Transverse colon (tissue), 4 donors: ENCODE results near the gene SYT17. TPM values are rescaled to one million over a fixed set of nuclear protein-coding genes. Genes with fewer than 3 reads are reported as not detected.

Experiments used
- DNase-seq: peaks from one replicate; pipeline ENCODE4 v3.0.0-alpha.2; 2019
- H3K27ac ChIP-seq, 4 donors: fragments of 200-600 bp; sonication (generic); 2 replicates each; pipeline ENCODE4 v1.5.1; 2016 to 2018; ENCODE audit warnings: inconsistent platforms in 4 of 4
- H3K27me3 ChIP-seq: fragments of 200-600 bp; sonication (generic); 2 replicates; pipeline ENCODE4 v1.5.1; 2017; ENCODE audit warnings: inconsistent platforms
- H3K36me3 ChIP-seq, 4 donors: fragments of 200-600 bp; sonication (generic); 2 replicates each; pipeline ENCODE4 v1.5.1; 2017 to 2019; ENCODE audit warnings: inconsistent platforms in 4 of 4
- H3K4me1 ChIP-seq, 4 donors: fragments of 200-600 bp; sonication (generic); 2 replicates each; pipeline ENCODE4 v1.5.1; 2017 to 2020; ENCODE audit warnings: inconsistent platforms in 4 of 4
- H3K4me3 ChIP-seq, 4 donors: fragments of 200-600 bp; sonication (generic); 1 replicate in 1 of 4; 2 replicates in 3 of 4; pipeline versions ENCODE4 v1.5.1 to v1.6.1; 2017 to 2019; ENCODE audit warnings: inconsistent platforms in 4 of 4
- H3K9me3 ChIP-seq, 2 donors: fragments of 200-600 bp; sonication (generic); 2 replicates each; pipeline ENCODE4 v1.5.1; 2017 to 2019; ENCODE audit warnings: inconsistent platforms in 2 of 2
- CTCF ChIP-seq, 5 experiments: fragments of 200-600 bp in 3 of 5; fragments of 450-650 bp in 2 of 5; sonication (generic) in 3 of 5; IDR thresholded peaks; 1 replicate in 2 of 5; 2 replicates in 3 of 5; pipeline ENCODE4 v1.5.1; 2016 to 2017; ENCODE audit warnings: antibody characterized with exemption in 5 of 5, inconsistent platforms in 3 of 5, mild to moderate bottlenecking in 2 of 5, moderate library complexity in 1 of 5
- EP300 ChIP-seq: sonication (generic); formaldehyde crosslinking; IDR thresholded peaks from one replicate; pipeline ENCODE4 v1.6.1; 2017; ENCODE audit warnings: antibody characterized with exemption, low read depth
- POLR2A ChIP-seq: fragments of 450-650 bp; IDR thresholded peaks from one replicate; pipeline ENCODE4 v1.6.1; 2016; ENCODE audit warnings: antibody characterized with exemption, mild to moderate bottlenecking, moderate library complexity
- POLR2AphosphoS5 ChIP-seq, 3 donors: sonication (generic); formaldehyde crosslinking; IDR thresholded peaks; one replicate each; pipeline ENCODE4 v1.6.1; 2016; ENCODE audit warnings: antibody characterized with exemption in 3 of 3
- WGBS, 2 donors: methylation state at CpG; one replicate each; pipeline ENCODE4 v1.1.5; 2018; ENCODE audit warnings: low coverage in 1 of 2; 5-methylcytosine and 5-hydroxymethylcytosine counted together
- in situ Hi-C, 4 donors: fragments of 200-750 bp; cut with MboI; loops; one replicate each; pipeline versions ENCODE4 v1.15.0 to v1.15.1; 2017; ENCODE audit warnings: low sequenced_read_pairs in 3 of 4, low pct_ligation_motif_present in 1 of 4, low pct_unique_long_range_greater_than_20kb in 1 of 4
- intact Hi-C: fragments of 100-400 bp; cut with DNase I; formaldehyde crosslinking; loops from one replicate; pipeline ENCODE4 v1.15.1; 2023; ENCODE audit warnings: low total_unique reads
- total RNA-seq, 4 donors: library from RNA; depleted of rRNA; stranded (reverse); fragments of >200 nt; gene quantifications; one replicate each; pipeline ENCODE4 v1.1.0, GENCODE V29; 2016

The SYT17 gene
- total RNA-seq: 10 to 100 TPM in 3 of 4 donors, 1 to 10 TPM in 1; 9.1 to 51.7 (median 19.1) TPM

- intact Hi-C loops: no loop called here
- TF ChIP-seq POLR2A: peak; percentile 35
- peak; percentile 40 to 84 (median 68) for TF ChIP-seq CTCF (IDR thresholded peaks at IDR 0.05)
- TF ChIP-seq EP300: no peak
- TF ChIP-seq POLR2AphosphoS5 (IDR thresholded peaks at IDR 0.05): peak in 2 of 3 donors; percentile 28 to 70
Observed at GRCh38 chr16:19167710-19168370, at the start of gene SYT17. SYT17 (plus strand) TSS chr16:19168240; CDS start chr16:19168647, 407 bp downstream.

GRCh38 chr16:19118938-19119431 lies 49.1 kb upstream of the SYT17 start:
- peak overlapping the region in 2 of 4 donors; percentile 2 to 33 for H3K4me3 ChIP-seq

More at GRCh38 chr16:19167710-19168370, at the start of gene SYT17:
- Histone ChIP-seq H3K27me3 (peaks cover 16% of the 10 kb centered on the region), H3K9me3 (no peaks in the 10 kb centered on the region), H3K4me3 (peak within 1 kb of the TSS; percentile 40 to 57 (median 56)), H3K4me1 (peaks cover 0 to 23% (median 21%) of the 10 kb centered on the region in 4 donors), H3K27ac (peak within 1 kb of the TSS; percentile 68 to 78 (median 72)), H3K36me3 (no peaks in the 10 kb centered on the region)
- 0% methylated on average over 46 of the region's 63 CpGs; no CpG with 5 or more reads in 1 of the 2 donors for WGBS, 2 donors
- peak; percentile 83 for DNase-seq
- in situ Hi-C loops: no loop called here

GRCh38 chr16:19119564-19119963 lies 48.5 kb upstream of the SYT17 start:
- Histone ChIP-seq H3K27ac (peak overlapping the region; percentile 83 to 96 (median 96)), H3K36me3 (no peaks in the 10 kb centered on the region), H3K27me3 (no peaks in the 10 kb centered on the region), H3K9me3 (no peaks in the 10 kb centered on the region), H3K4me1 (peaks cover 39 to 74% (median 50%) of the 10 kb centered on the region in 4 donors), H3K4me3 (peak overlapping the region in 1 of 4 donors; percentile 33)
- intact Hi-C loops: no loop called here
- DNase-seq: no peak
- in situ Hi-C loops: no loop called here
- TF ChIP-seq EP300 (no peak), POLR2AphosphoS5 (IDR thresholded peaks at IDR 0.05) (no peak)
- 45 to 47% methylated on average over 5 of the region's 5 CpGs for WGBS, 2 donors

More at GRCh38 chr16:19118938-19119431, 49.1 kb upstream of the SYT17 start:
- WGBS, 2 donors: 19 to 45% methylated on average over 5 to 6 of the region's 6 CpGs
- Histone ChIP-seq H3K36me3 (no peaks in the 10 kb centered on the region), H3K9me3 (no peaks in the 10 kb centered on the region), H3K27me3 (no peaks in the 10 kb centered on the region), H3K27ac (peak overlapping the region; percentile 83 to 96 (median 96)), H3K4me1 (peaks cover 40 to 68% (median 52%) of the 10 kb centered on the region in 4 donors)
- no peak for TF ChIP-seq EP300
- TF ChIP-seq POLR2AphosphoS5 (IDR thresholded peaks at IDR 0.05): peak in 1 of 3 donors; percentile 35
- in situ Hi-C loops: no loop called here
- intact Hi-C loops: no loop called here
- DNase-seq: peak; percentile 34

GRCh38 chr16:19123535-19124178 lies 44.4 kb upstream of the SYT17 start:
- DNase-seq: peak; percentile 86

GRCh38 chr16:19126300-19126699 lies 41.7 kb upstream of the SYT17 start:
- H3K4me1 ChIP-seq: peaks cover 5 to 38% (median 16%) of the 10 kb centered on the region in 4 donors
- in situ Hi-C loops (no loop called here), intact Hi-C loops (no loop called here)
- DNase-seq: no peak
- H3K9me3 ChIP-seq: peaks cover 0 to 3% of the 10 kb centered on the region in 2 donors
- TF ChIP-seq EP300 (no peak), POLR2A (no peak), POLR2AphosphoS5 (IDR thresholded peaks at IDR 0.05) (no peak), CTCF (IDR thresholded peaks at IDR 0.05) (no peak)
- no peak overlapping the region for H3K27ac ChIP-seq
- no peaks in the 10 kb centered on the region for H3K36me3 ChIP-seq
- no peak overlapping the region for H3K4me3 ChIP-seq
- H3K27me3 ChIP-seq: no peaks in the 10 kb centered on the region

More at GRCh38 chr16:19123535-19124178, 44.4 kb upstream of the SYT17 start:
- peaks cover 0 to 37% (median 12%) of the 10 kb centered on the region in 4 donors for H3K4me1 ChIP-seq
- intact Hi-C loops (no loop called here), in situ Hi-C loops (no loop called here)
- H3K36me3 ChIP-seq: no peaks in the 10 kb centered on the region
- no peak overlapping the region for H3K4me3 ChIP-seq
- no peak for TF ChIP-seq EP300
- TF ChIP-seq POLR2AphosphoS5 (IDR thresholded peaks at IDR 0.05): peak in 2 of 3 donors; percentile 44 to 59
- H3K9me3 ChIP-seq: peaks cover 0 to 3% of the 10 kb centered on the region in 2 donors
- H3K27ac ChIP-seq: peak overlapping the region; percentile 65 to 76 (median 72)
- no peaks in the 10 kb centered on the region for H3K27me3 ChIP-seq
- WGBS, 2 donors: 57 to 60% methylated on average over 4 to 6 of the region's 6 CpGs
